Colonic mucosa (tissue), 4 donors: ENCODE measurements around the gene ADAMTS13. TPM values are rescaled to one million over a fixed set of nuclear protein-coding genes. Genes with fewer than 3 reads are reported as not detected.
"Not testable (repeated sequence)": the region's sequence is repeated elsewhere in the genome, so short reads cannot be mapped to it uniquely, and the experiment has no call there.

Experiments used
- DNase-seq: peaks from one replicate; pipeline ENCODE4 v3.0.0-alpha.2; 2020
- H3K27ac ChIP-seq: fragments of 200-600 bp; one replicate; pipeline ENCODE4 v1.8.0; 2021
- H3K27me3 ChIP-seq: fragments of 200-600 bp; one replicate; pipeline ENCODE4 v1.8.0; 2021
- H3K36me3 ChIP-seq: fragments of 200-600 bp; one replicate; pipeline ENCODE4 v1.8.0; 2021
- H3K4me1 ChIP-seq: fragments of 200-600 bp; one replicate; pipeline ENCODE4 v1.8.0; 2021; ENCODE audit warnings: mild to moderate bottlenecking
- H3K4me3 ChIP-seq: fragments of 200-600 bp; one replicate; pipeline ENCODE4 v1.8.0; 2021
- H3K9ac ChIP-seq, 2 donors: one replicate each; pipeline ENCODE4 v1.7.0; 2013; ENCODE audit warnings: control low read depth in 2 of 2, low read depth in 2 of 2, low read length in 2 of 2
- H3K9me3 ChIP-seq: fragments of 200-600 bp; one replicate; pipeline ENCODE4 v1.8.0; 2021
- CTCF ChIP-seq: fragments of 200-600 bp; IDR thresholded peaks from one replicate; pipeline ENCODE4 v1.8.0; 2022; ENCODE audit warnings: antibody characterized with exemption, mild to moderate bottlenecking
- intact Hi-C: fragments of 100-400 bp; cut with DNase I; formaldehyde crosslinking; loops from one replicate; pipeline ENCODE4 v1.14.1; 2022
- total RNA-seq, 2 donors: library from RNA; stranded (reverse); fragmentation: NEBNext Ultra II Directional in 1 of 2; extraction: Animal tissue kit (Norgen Biotek cat#: 25700) in 1 of 2; gene quantifications; one replicate each; pipeline ENCODE4 v1.2.1, GENCODE V29; 2021
- donor health status: healthy.
- donor health status: DM: no; HTN: no; CAD: no.
- donor health status: DM: no; HTN: no; CAD: no.

The ADAMTS13 gene
- total RNA-seq, 2 donors from 2014 or later = 4.2 TPM

GRCh38 chr9:133387680-133388079 lies 34.5 kb upstream of the ADAMTS13 start:
- Histone ChIP-seq H3K9ac (no peak overlapping the region), H3K27me3 (no peaks in the 10 kb centered on the region), H3K4me3 (no peak overlapping the region), H3K9me3 (no peaks in the 10 kb centered on the region), H3K27ac (no peak overlapping the region), H3K4me1 (no peaks in the 10 kb centered on the region), H3K36me3 (no peaks in the 10 kb centered on the region)
- intact Hi-C loops = no loop called here
- no peak for DNase-seq
- TF ChIP-seq CTCF = no peak

GRCh38 chr9:133389025-133389557 lies 33.1 kb upstream of the ADAMTS13 start:
- DNase-seq = no peak
- intact Hi-C loops = no loop called here
- H3K4me1 ChIP-seq = no peaks in the 10 kb centered on the region
- H3K36me3 ChIP-seq = no peaks in the 10 kb centered on the region
- no peak overlapping the region for H3K4me3 ChIP-seq
- no peak for TF ChIP-seq CTCF
- H3K9ac ChIP-seq = no peak overlapping the region
- no peak overlapping the region for H3K27ac ChIP-seq
- H3K27me3 ChIP-seq = no peaks in the 10 kb centered on the region
- no peaks in the 10 kb centered on the region for H3K9me3 ChIP-seq

- Histone ChIP-seq H3K4me3 (no peak overlapping the region), H3K36me3 (no peaks in the 10 kb centered on the region), H3K4me1 (no peaks in the 10 kb centered on the region), H3K27ac (no peak overlapping the region), H3K27me3 (no peaks in the 10 kb centered on the region), H3K9me3 (no peaks in the 10 kb centered on the region), H3K9ac (no peak overlapping the region)
- intact Hi-C loops = no loop called here
- DNase-seq = no peak
- no peak for TF ChIP-seq CTCF
Measured at GRCh38 chr9:133389562-133389961, 32.6 kb upstream of the ADAMTS13 start.

- TF ChIP-seq CTCF = no peak
- H3K9ac ChIP-seq = no peak overlapping the region
- no peaks in the 10 kb centered on the region for H3K27me3 ChIP-seq
- no peaks in the 10 kb centered on the region for H3K9me3 ChIP-seq
- no peak overlapping the region for H3K27ac ChIP-seq
- intact Hi-C loops = no loop called here
- no peaks in the 10 kb centered on the region for H3K4me1 ChIP-seq
- no peaks in the 10 kb centered on the region for H3K36me3 ChIP-seq
- H3K4me3 ChIP-seq = no peak overlapping the region
- DNase-seq = no peak
Measured at GRCh38 chr9:133390713-133391112, 31.5 kb upstream of the ADAMTS13 start.

GRCh38 chr9:133391449-133391848 lies 30.7 kb upstream of the ADAMTS13 start:
- H3K27me3 ChIP-seq, intact Hi-C loops, DNase-seq, H3K36me3 ChIP-seq, H3K27ac ChIP-seq, H3K9ac ChIP-seq, H3K9me3 ChIP-seq, H3K4me1 ChIP-seq, H3K4me3 ChIP-seq: not testable (repeated sequence)

GRCh38 chr9:133392308-133392707 lies 29.9 kb upstream of the ADAMTS13 start:
- H3K4me3 ChIP-seq, H3K9me3 ChIP-seq, H3K4me1 ChIP-seq, H3K27me3 ChIP-seq, H3K36me3 ChIP-seq, DNase-seq, H3K9ac ChIP-seq, intact Hi-C loops, H3K27ac ChIP-seq: not testable (repeated sequence)
